GM06990 (cell line): ENCODE data around the gene OR6X1.

Experiments used
- DNase-seq: peaks from one replicate; pipeline ENCODE4 v3.0.0-alpha.2; 2011; ENCODE audit not compliant: insufficient read length; ENCODE audit errors: extremely low read depth
- H3K27me3 ChIP-seq: replicated peaks from 2 replicates; pipeline ENCODE4 v1.6.0; 2011; ENCODE audit warnings: low read length; ENCODE audit not compliant: control insufficient read depth, insufficient read depth
- H3K36me3 ChIP-seq: 2 replicates; pipeline ENCODE4 v1.5.1; 2011; ENCODE audit warnings: low read length; ENCODE audit not compliant: control insufficient read depth, insufficient read depth
- H3K4me3 ChIP-seq: replicated peaks from 2 replicates; pipeline ENCODE4 v1.5.1; 2011; ENCODE audit warnings: low read depth, mild to moderate bottlenecking, control low read depth, low read length
- TF ChIP-seq, protein P1 (sequence below): IDR thresholded peaks from 2 replicates; pipeline ENCODE4 v1.5.1; 2011; ENCODE audit warnings: low read length, control low read depth, mild to moderate bottlenecking, inconsistent platforms; ENCODE audit not compliant: insufficient read depth, poor library complexity, severe bottlenecking

OR6X1 gene, protein sequence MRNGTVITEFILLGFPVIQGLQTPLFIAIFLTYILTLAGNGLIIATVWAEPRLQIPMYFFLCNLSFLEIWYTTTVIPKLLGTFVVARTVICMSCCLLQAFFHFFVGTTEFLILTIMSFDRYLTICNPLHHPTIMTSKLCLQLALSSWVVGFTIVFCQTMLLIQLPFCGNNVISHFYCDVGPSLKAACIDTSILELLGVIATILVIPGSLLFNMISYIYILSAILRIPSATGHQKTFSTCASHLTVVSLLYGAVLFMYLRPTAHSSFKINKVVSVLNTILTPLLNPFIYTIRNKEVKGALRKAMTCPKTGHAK

DNA sequence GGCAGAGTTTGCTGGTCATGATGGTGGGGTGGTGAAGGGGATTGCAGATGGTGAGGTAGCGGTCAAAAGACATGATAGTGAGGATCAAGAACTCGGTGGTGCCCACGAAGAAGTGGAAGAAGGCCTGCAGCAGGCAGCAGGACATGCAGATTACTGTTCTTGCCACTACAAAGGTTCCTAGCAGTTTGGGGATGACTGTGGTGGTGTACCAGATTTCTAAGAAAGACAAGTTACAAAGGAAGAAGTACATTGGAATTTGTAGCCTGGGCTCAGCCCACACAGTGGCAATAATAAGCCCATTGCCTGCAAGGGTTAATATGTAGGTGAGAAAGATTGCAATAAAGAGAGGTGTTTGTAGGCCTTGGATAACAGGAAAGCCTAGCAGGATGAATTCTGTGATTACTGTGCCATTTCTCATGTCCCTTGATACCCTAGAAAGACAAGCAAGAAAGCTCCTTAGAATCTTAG is at the start of gene OR6X1:
Gene OR6X1 (minus strand): TSS at position 418 of the 468 bp plus-strand sequence. CDS start 0 bp downstream, at position 418.
- Histone ChIP-seq H3K27me3 (no peaks in the 10 kb centered on the region), H3K4me3 (no peak within 1 kb of the TSS), H3K36me3 (no peaks in the 10 kb centered on the region)
- TF ChIP-seq, protein P1, sequence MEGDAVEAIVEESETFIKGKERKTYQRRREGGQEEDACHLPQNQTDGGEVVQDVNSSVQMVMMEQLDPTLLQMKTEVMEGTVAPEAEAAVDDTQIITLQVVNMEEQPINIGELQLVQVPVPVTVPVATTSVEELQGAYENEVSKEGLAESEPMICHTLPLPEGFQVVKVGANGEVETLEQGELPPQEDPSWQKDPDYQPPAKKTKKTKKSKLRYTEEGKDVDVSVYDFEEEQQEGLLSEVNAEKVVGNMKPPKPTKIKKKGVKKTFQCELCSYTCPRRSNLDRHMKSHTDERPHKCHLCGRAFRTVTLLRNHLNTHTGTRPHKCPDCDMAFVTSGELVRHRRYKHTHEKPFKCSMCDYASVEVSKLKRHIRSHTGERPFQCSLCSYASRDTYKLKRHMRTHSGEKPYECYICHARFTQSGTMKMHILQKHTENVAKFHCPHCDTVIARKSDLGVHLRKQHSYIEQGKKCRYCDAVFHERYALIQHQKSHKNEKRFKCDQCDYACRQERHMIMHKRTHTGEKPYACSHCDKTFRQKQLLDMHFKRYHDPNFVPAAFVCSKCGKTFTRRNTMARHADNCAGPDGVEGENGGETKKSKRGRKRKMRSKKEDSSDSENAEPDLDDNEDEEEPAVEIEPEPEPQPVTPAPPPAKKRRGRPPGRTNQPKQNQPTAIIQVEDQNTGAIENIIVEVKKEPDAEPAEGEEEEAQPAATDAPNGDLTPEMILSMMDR: no peak
- DNase-seq: no peak

DNA sequence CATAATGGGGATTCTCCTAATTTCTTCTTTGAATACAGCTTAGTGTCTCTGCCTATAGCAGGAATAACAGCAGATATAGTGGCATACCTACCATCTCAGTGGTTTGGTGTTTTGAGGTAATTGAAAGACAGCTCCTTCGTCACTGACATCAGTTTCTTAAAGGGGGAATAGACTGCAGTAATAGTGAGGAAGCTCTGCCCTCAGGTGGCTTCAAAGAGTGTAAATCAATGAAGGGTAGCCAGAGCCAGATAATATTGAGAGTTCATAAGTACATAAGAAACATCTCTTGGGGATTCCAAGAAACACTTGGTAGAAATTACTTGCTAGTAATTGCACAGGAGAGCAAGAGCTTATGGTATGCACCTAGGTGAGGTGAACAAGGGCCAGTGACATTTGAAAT is 47.4 kb upstream of the OR6X1 start:
- H3K36me3 ChIP-seq: no peaks in the 10 kb centered on the region
- no peak overlapping the region for H3K4me3 ChIP-seq
- H3K27me3 ChIP-seq: no peaks in the 10 kb centered on the region; the same call in 1 of the 2 replicates
- DNase-seq: no peak
- TF ChIP-seq, protein P1: no peak

DNA sequence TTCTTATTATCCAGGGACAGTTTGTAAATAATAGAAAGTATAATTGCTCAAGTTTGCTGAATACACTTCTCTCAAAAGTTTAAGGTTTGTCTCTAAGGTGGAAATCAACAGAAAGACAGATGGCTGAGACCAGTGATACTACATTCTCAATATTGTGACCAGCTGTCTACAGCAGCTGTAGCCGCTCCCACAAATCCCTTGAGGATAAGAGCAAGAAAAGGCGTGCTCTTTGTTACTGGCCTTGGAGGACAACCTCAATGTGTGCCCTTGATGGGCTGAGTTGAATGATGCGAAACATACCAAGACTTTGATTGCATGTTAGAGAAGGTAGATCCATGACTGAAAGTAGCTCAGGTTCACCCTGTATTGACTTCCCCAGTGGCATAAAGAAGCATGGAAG is 45.7 kb upstream of the OR6X1 start:
- Histone ChIP-seq H3K36me3 (no peaks in the 10 kb centered on the region), H3K4me3 (no peak overlapping the region), H3K27me3 (no peaks in the 10 kb centered on the region; the same call in 1 of the 2 replicates)
- TF ChIP-seq, protein P1: no peak
- no peak for DNase-seq

DNA sequence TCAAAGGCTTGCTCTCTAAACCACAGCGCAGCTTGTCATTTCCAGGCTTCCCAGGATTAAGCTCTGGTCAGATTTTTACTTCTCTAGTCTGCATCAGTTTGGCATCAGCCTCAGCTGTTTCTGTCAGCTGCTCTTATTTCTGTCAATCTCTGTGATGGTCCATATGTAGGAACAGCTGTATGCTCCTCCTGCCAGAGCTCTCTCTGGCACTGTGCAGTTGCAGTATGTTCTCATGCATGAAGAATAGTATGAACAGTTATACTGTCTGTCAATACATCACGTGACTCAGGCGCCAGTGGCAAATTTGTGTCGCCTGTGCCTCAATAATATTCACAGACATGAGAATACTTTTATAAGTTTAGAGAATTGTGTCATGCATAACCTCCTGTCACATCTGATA is 45.1 kb upstream of the OR6X1 start:
- TF ChIP-seq, protein P1: no peak
- no peaks in the 10 kb centered on the region; the same call in 1 of the 2 replicates for H3K27me3 ChIP-seq
- no peaks in the 10 kb centered on the region for H3K36me3 ChIP-seq
- no peak for DNase-seq
- no peak overlapping the region for H3K4me3 ChIP-seq

DNA sequence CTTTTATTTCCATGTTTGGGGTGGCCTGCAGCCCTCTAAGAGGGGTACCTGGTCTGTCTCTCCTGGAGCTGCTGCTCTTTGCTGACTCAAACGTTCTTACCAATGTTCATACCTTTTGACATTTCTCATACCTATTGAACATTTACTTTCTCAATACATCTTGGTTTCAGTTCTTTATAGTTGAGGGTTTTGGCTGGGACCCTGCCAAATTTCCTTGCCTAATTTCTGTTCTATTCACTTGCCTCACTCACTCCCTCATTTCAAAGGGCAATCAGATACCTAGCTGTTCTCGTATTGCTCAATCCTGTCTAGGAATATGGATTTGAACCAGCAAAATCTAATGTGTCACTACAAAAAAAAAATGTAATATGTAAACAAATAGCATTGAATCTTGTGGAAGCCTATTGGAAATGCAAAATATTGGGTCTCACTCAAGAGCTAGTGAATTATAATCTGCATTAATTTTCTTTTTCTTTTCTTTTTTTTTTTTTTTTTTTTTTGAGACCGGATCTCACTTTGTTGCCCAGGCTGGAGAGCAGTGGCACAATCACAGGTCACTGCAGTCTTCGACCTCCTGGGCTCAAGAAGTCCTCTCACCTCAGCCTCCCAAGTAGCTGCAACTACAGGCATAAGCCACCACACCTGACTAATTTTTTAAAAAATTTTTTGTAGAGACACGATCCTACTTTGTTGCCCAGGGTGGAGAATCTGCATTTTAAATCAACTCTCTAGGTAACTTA is 44.4 kb upstream of the OR6X1 start:
- Histone ChIP-seq H3K36me3 (no peaks in the 10 kb centered on the region), H3K4me3 (no peak overlapping the region), H3K27me3 (no peaks in the 10 kb centered on the region; the same call in 1 of the 2 replicates)
- no peak for DNase-seq
- TF ChIP-seq, protein P1: no peak
